HL-60 (cell line): ENCODE data around the gene TCEAL7.

Experiments
- POLR2AphosphoS5 ChIP-seq: IDR thresholded peaks from 2 replicates; pipeline ENCODE4 v1.6.1; 2012; ENCODE audit warnings: low read depth
- TF ChIP-seq, protein P1 (sequence below): IDR thresholded peaks from one replicate; pipeline ENCODE4 v1.5.1; 2011; ENCODE audit warnings: low read length, control low read depth, inconsistent platforms; ENCODE audit not compliant: insufficient read depth
- TF ChIP-seq, protein P2 (sequence below): IDR thresholded peaks from 2 replicates; pipeline ENCODE4 v1.6.1; 2012; ENCODE audit warnings: low read depth; ENCODE audit not compliant: insufficient replicate concordance

DNA sequence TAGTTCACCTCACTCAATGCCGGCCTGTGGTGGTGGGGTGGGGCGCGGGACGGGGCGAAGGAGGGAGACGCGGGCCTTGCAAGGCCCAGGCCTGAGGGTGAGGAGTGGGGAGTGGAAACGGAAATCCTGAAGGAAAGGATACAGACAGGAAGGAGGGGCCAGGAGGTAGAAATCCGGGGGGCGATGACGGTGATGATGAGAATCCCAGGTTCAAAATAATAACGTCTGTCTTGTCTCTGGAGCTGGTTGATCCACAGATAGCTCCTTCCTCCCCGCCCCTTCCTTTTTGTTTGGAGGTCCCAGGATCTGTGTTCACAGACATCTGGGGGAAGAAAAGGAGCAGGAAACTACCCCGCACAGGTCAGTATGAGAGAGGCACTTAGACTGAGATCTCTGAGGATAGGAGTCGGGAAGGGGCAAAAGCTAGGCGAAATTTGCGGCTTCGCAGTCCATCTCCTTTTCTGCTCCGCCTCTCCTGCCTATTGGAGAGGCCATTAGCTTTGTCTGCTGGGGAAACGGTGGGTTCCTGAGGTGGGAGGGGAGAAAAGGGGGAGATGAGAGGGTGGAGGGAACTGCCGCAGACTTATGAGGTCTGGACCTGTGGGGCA is 746 bp downstream of the TCEAL7 start:
- TF ChIP-seq, protein P1, sequence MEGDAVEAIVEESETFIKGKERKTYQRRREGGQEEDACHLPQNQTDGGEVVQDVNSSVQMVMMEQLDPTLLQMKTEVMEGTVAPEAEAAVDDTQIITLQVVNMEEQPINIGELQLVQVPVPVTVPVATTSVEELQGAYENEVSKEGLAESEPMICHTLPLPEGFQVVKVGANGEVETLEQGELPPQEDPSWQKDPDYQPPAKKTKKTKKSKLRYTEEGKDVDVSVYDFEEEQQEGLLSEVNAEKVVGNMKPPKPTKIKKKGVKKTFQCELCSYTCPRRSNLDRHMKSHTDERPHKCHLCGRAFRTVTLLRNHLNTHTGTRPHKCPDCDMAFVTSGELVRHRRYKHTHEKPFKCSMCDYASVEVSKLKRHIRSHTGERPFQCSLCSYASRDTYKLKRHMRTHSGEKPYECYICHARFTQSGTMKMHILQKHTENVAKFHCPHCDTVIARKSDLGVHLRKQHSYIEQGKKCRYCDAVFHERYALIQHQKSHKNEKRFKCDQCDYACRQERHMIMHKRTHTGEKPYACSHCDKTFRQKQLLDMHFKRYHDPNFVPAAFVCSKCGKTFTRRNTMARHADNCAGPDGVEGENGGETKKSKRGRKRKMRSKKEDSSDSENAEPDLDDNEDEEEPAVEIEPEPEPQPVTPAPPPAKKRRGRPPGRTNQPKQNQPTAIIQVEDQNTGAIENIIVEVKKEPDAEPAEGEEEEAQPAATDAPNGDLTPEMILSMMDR: no peak
- TF ChIP-seq POLR2AphosphoS5: no peak
- TF ChIP-seq, protein P2, sequence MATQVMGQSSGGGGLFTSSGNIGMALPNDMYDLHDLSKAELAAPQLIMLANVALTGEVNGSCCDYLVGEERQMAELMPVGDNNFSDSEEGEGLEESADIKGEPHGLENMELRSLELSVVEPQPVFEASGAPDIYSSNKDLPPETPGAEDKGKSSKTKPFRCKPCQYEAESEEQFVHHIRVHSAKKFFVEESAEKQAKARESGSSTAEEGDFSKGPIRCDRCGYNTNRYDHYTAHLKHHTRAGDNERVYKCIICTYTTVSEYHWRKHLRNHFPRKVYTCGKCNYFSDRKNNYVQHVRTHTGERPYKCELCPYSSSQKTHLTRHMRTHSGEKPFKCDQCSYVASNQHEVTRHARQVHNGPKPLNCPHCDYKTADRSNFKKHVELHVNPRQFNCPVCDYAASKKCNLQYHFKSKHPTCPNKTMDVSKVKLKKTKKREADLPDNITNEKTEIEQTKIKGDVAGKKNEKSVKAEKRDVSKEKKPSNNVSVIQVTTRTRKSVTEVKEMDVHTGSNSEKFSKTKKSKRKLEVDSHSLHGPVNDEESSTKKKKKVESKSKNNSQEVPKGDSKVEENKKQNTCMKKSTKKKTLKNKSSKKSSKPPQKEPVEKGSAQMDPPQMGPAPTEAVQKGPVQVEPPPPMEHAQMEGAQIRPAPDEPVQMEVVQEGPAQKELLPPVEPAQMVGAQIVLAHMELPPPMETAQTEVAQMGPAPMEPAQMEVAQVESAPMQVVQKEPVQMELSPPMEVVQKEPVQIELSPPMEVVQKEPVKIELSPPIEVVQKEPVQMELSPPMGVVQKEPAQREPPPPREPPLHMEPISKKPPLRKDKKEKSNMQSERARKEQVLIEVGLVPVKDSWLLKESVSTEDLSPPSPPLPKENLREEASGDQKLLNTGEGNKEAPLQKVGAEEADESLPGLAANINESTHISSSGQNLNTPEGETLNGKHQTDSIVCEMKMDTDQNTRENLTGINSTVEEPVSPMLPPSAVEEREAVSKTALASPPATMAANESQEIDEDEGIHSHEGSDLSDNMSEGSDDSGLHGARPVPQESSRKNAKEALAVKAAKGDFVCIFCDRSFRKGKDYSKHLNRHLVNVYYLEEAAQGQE: no peak
